ENCODE results near the gene MORN2. TPM values are rescaled to one million over a fixed set of nuclear protein-coding genes. Genes with fewer than 3 reads are reported as not detected.
A peak's percentile ranks its signal among the peaks of the same experiment; 100 is the strongest.

The MORN2 gene
- total and polyA plus RNA-seq, 2 of the 13 experiments (the other 11 are each of a cell fraction or from before 2014, with no cell fraction given): 7.0 to 28.0 TPM

GRCh38 chr2:38875576-38876367 lies at the start of gene MORN2, which contains the start of gene DHX57 (continued):
- peak; percentile 83; the same call in 1 of the 2 replicates for TF ChIP-seq ZNF614 (CRISPR knock-in tag; IDR thresholded peaks at IDR 0.05; ENCODE audit: borderline replicate concordance)
- TF ChIP-seq HOXA5 (CRISPR knock-in tag; IDR thresholded peaks at IDR 0.05): peak; percentile 29
- TF ChIP-seq JUN (CRISPR knock-in tag; IDR thresholded peaks at IDR 0.05): no peak
- TF ChIP-seq ZSCAN9 (CRISPR knock-in tag; IDR thresholded peaks at IDR 0.05; ENCODE audit: borderline replicate concordance): peak; percentile 61
- TF ChIP-seq AFF4 (CRISPR knock-in tag; IDR thresholded peaks at IDR 0.05): no peak
- TF ChIP-seq, protein P1, sequence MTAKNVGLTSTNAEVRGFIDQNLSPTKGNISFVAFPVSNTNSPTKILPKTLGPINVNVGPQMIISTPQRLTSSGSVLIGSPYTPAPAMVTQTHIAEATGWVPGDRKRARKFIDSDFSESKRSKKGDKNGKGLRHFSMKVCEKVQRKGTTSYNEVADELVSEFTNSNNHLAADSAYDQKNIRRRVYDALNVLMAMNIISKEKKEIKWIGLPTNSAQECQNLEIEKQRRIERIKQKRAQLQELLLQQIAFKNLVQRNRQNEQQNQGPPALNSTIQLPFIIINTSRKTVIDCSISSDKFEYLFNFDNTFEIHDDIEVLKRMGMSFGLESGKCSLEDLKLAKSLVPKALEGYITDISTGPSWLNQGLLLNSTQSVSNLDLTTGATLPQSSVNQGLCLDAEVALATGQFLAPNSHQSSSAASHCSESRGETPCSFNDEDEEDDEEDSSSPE (CRISPR knock-in tag; IDR thresholded peaks at IDR 0.05): peak; percentile 73
- no peak for TF ChIP-seq ZNF879 (CRISPR knock-in tag; IDR thresholded peaks at IDR 0.05)
- no peak for TF ChIP-seq HOXA7 (CRISPR knock-in tag; IDR thresholded peaks at IDR 0.05)
- no peak; the same call in 1 of the 2 replicates for TF ChIP-seq ZNF775 (CRISPR knock-in tag; IDR thresholded peaks at IDR 0.05; ENCODE audit: borderline replicate concordance)
- peak; percentile 78 for TF ChIP-seq RXRA (CRISPR knock-in tag; IDR thresholded peaks at IDR 0.05)
- no peak for TF ChIP-seq ZNF7 (CRISPR knock-in tag; IDR thresholded peaks at IDR 0.05)
- TF ChIP-seq ZBTB43 (CRISPR knock-in tag; conservative IDR thresholded peaks at IDR 0.05): no peak
- TF ChIP-seq DDIT3 (CRISPR knock-in tag; IDR thresholded peaks at IDR 0.05): no peak
- no peak for TF ChIP-seq ZNF367 (CRISPR knock-in tag; IDR thresholded peaks at IDR 0.05; ENCODE audit: borderline replicate concordance)
- no peak; the same call in none of the 2 replicates for TF ChIP-seq NFAT5 (CRISPR knock-in tag; IDR thresholded peaks at IDR 0.05)
- TF ChIP-seq ZNF101 (CRISPR knock-in tag; IDR thresholded peaks at IDR 0.05; ENCODE audit: borderline replicate concordance, low read depth): no peak
- TF ChIP-seq STAG1 (CRISPR knock-in tag; IDR thresholded peaks at IDR 0.05): 0 out of 2 replicates have a peak, but pooled peaks have one; percentile 30
